HEK293 (cell line): Measurements from ENCODE around the gene SPEF1.

Source experiments
- CTCF ChIA-PET: fragments of 350-600 bp; formaldehyde crosslinking; extraction: SDS; loops from one replicate; lab custom pipeline; 2021; ENCODE audit warnings: antibody characterized with exemption; lab: Yijun Ruan, JAX
- POLR2A ChIA-PET: fragments of 300-600 bp; formaldehyde crosslinking; extraction: SDS; loops from one replicate; lab custom pipeline; 2020; ENCODE audit warnings: antibody characterized with exemption, inconsistent platforms; lab: Yijun Ruan, JAX
- H3K27ac ChIP-seq: fragments of 200-500 bp; sonication (Bioruptor generic); 2 replicates; pipeline ENCODE4 v1.5.1; 2014; ENCODE audit warnings: low read depth, low read length, control low read depth, inconsistent platforms; ENCODE audit errors: extremely low read depth
- H3K36me3 ChIP-seq, 2 experiments: fragments of 200-500 bp in 1 of 2; sonication (Bioruptor generic) in 1 of 2; 1 replicate in 1 of 2; 2 replicates in 1 of 2; pipeline ENCODE4 v1.5.1; 2014 to 2017; ENCODE audit warnings: inconsistent platforms in 2 of 2, low read length in 2 of 2; ENCODE audit not compliant: control insufficient read depth in 2 of 2, insufficient read depth in 1 of 2
- H3K4me1 ChIP-seq: fragments of 200-500 bp; sonication (Bioruptor generic); 2 replicates; pipeline ENCODE4 v1.5.1; 2014; ENCODE audit warnings: mild to moderate bottlenecking, low read length, inconsistent platforms; ENCODE audit not compliant: control insufficient read depth, insufficient read depth
- H3K4me3 ChIP-seq: 2 replicates; pipeline ENCODE4 v1.5.1; 2011; ENCODE audit warnings: low read depth, mild to moderate bottlenecking, control low read depth, low read length, moderate library complexity
- H3K9me3 ChIP-seq: fragments of 200-500 bp; sonication (Bioruptor generic); 2 replicates; pipeline ENCODE4 v1.5.1; 2014; ENCODE audit warnings: low read depth, low read length, inconsistent platforms; ENCODE audit not compliant: control insufficient read depth, insufficient read depth
- GLI4 ChIP-seq: fragments of 450-650 bp; formaldehyde crosslinking; IDR thresholded peaks from 2 replicates; pipeline ENCODE4 v1.5.1; 2016; ENCODE audit warnings: missing biosample characterization, missing genetic modification characterization
- HOXD13 ChIP-seq: sonication (generic); formaldehyde crosslinking; IDR thresholded peaks from 2 replicates; pipeline ENCODE4 v1.8.0; 2022; ENCODE audit warnings: missing genetic modification reagents, borderline replicate concordance
- KLF8 ChIP-seq: fragments of 450-650 bp; formaldehyde crosslinking; IDR thresholded peaks from 2 replicates; pipeline ENCODE4 v1.5.1; 2016; ENCODE audit warnings: missing biosample characterization, missing genetic modification characterization
- ZBTB48 ChIP-seq: fragments of 450-650 bp; formaldehyde crosslinking; IDR thresholded peaks from 2 replicates; pipeline ENCODE4 v1.5.1; 2016; ENCODE audit warnings: missing biosample characterization, missing genetic modification characterization
- ZBTB7A ChIP-seq: fragments of 450-650 bp; formaldehyde crosslinking; IDR thresholded peaks from 2 replicates; pipeline ENCODE4 v1.5.1; 2016; ENCODE audit warnings: low read depth, missing biosample characterization, missing genetic modification characterization
- ZFP41 ChIP-seq: fragments of 450-650 bp; formaldehyde crosslinking; IDR thresholded peaks from 2 replicates; pipeline ENCODE4 v1.5.1; 2016; ENCODE audit warnings: missing biosample characterization, missing genetic modification characterization, borderline replicate concordance
- ZFP69B ChIP-seq: fragments of 450-650 bp; formaldehyde crosslinking; IDR thresholded peaks from 2 replicates; pipeline ENCODE4 v1.5.1; 2016; ENCODE audit warnings: missing biosample characterization, missing genetic modification characterization
- ZNF132 ChIP-seq: fragments of 450-650 bp; formaldehyde crosslinking; IDR thresholded peaks from 2 replicates; pipeline ENCODE4 v1.5.1; 2017; ENCODE audit warnings: missing biosample characterization, missing genetic modification characterization, borderline replicate concordance
- ZNF155 ChIP-seq: fragments of 450-650 bp; formaldehyde crosslinking; IDR thresholded peaks from 2 replicates; pipeline ENCODE4 v1.5.1; 2016; ENCODE audit warnings: missing biosample characterization, missing genetic modification characterization
- ZNF184 ChIP-seq: fragments of 450-650 bp; IDR thresholded peaks from 2 replicates; pipeline ENCODE4 v1.5.1; 2018; ENCODE audit warnings: missing biosample characterization, mild to moderate bottlenecking, missing genetic modification characterization
- ZNF274 ChIP-seq, 2 experiments: fragments of 200-500 bp in 1 of 2; fragments of 450-650 bp in 1 of 2; sonication (Bioruptor generic) in 1 of 2; formaldehyde crosslinking in 1 of 2; IDR thresholded peaks; 2 replicates each; pipeline versions ENCODE4 v1.5.1 to v1.6.1; 2014 to 2016; ENCODE audit warnings: borderline replicate concordance in 1 of 2, inconsistent platforms in 1 of 2, low read length in 1 of 2, missing biosample characterization in 1 of 2, missing genetic modification characterization in 1 of 2
- ZNF48 ChIP-seq: fragments of 450-650 bp; formaldehyde crosslinking; IDR thresholded peaks from 2 replicates; pipeline ENCODE4 v1.5.1; 2016; ENCODE audit warnings: missing biosample characterization, missing genetic modification characterization
- ZNF501 ChIP-seq: fragments of 450-650 bp; formaldehyde crosslinking; IDR thresholded peaks from 2 replicates; pipeline ENCODE4 v1.5.1; 2016; ENCODE audit warnings: missing biosample characterization, missing genetic modification characterization
- ZNF701 ChIP-seq: fragments of 450-650 bp; formaldehyde crosslinking; IDR thresholded peaks from 2 replicates; pipeline ENCODE4 v1.5.1; 2016; ENCODE audit warnings: missing biosample characterization, missing genetic modification characterization
- ZNF792 ChIP-seq: fragments of 450-650 bp; formaldehyde crosslinking; IDR thresholded peaks from 2 replicates; pipeline ENCODE4 v1.5.1; 2016; ENCODE audit warnings: missing biosample characterization, missing genetic modification characterization
- TF ChIP-seq, protein P1 (sequence below): fragments of 450-650 bp; formaldehyde crosslinking; IDR thresholded peaks from 2 replicates; pipeline ENCODE4 v1.5.1; 2016; ENCODE audit warnings: missing biosample characterization, missing genetic modification characterization
- TF ChIP-seq, protein P2 (sequence below): fragments of 450-650 bp; formaldehyde crosslinking; IDR thresholded peaks from 2 replicates; pipeline ENCODE4 v1.5.1; 2016; ENCODE audit warnings: missing biosample characterization, missing genetic modification characterization
- TF ChIP-seq, protein P3 (sequence below): fragments of 450-650 bp; formaldehyde crosslinking; IDR thresholded peaks from 2 replicates; pipeline ENCODE4 v1.5.0; 2017; ENCODE audit warnings: missing biosample characterization, missing genetic modification characterization, borderline replicate concordance

The SPEF1 gene

GRCh38 chr20:3738111-3739053 lies 42.9 kb downstream of the SPEF1 start (continued):
- TF ChIP-seq ZNF701 (no peak), ZBTB7A (tag by site-specific recombination) (no peak), KLF8 (tag by site-specific recombination) (no peak), ZNF48 (tag by site-specific recombination) (no peak), GLI4 (tag by site-specific recombination) (no peak), ZNF792 (tag by site-specific recombination) (no peak), ZNF132 (tag by site-specific recombination) (no peak), ZNF155 (tag by site-specific recombination) (no peak), ZNF501 (tag by site-specific recombination) (no peak), ZNF274 (IDR thresholded peaks at IDR 0.05; ENCODE audit: low read length) (no peak), ZNF274 (tag by site-specific recombination; IDR thresholded peaks at IDR 0.05; ENCODE audit: borderline replicate concordance) (no peak), ZNF184 (no peak), HOXD13 (no peak)
- TF ChIP-seq, protein P1, sequence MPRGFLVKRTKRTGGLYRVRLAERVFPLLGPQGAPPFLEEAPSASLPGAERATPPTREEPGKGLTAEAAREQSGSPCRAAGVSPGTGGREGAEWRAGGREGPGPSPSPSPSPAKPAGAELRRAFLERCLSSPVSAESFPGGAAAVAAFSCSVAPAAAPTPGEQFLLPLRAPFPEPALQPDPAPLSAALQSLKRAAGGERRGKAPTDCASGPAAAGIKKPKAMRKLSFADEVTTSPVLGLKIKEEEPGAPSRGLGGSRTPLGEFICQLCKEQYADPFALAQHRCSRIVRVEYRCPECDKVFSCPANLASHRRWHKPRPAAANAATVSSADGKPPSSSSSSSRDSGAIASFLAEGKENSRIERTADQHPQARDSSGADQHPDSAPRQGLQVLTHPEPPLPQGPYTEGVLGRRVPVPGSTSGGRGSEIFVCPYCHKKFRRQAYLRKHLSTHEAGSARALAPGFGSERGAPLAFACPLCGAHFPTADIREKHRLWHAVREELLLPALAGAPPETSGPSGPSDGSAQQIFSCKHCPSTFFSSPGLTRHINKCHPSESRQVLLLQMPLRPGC (tag by site-specific recombination): no peak
- TF ChIP-seq, protein P2, sequence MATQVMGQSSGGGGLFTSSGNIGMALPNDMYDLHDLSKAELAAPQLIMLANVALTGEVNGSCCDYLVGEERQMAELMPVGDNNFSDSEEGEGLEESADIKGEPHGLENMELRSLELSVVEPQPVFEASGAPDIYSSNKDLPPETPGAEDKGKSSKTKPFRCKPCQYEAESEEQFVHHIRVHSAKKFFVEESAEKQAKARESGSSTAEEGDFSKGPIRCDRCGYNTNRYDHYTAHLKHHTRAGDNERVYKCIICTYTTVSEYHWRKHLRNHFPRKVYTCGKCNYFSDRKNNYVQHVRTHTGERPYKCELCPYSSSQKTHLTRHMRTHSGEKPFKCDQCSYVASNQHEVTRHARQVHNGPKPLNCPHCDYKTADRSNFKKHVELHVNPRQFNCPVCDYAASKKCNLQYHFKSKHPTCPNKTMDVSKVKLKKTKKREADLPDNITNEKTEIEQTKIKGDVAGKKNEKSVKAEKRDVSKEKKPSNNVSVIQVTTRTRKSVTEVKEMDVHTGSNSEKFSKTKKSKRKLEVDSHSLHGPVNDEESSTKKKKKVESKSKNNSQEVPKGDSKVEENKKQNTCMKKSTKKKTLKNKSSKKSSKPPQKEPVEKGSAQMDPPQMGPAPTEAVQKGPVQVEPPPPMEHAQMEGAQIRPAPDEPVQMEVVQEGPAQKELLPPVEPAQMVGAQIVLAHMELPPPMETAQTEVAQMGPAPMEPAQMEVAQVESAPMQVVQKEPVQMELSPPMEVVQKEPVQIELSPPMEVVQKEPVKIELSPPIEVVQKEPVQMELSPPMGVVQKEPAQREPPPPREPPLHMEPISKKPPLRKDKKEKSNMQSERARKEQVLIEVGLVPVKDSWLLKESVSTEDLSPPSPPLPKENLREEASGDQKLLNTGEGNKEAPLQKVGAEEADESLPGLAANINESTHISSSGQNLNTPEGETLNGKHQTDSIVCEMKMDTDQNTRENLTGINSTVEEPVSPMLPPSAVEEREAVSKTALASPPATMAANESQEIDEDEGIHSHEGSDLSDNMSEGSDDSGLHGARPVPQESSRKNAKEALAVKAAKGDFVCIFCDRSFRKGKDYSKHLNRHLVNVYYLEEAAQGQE: no peak

DNA sequence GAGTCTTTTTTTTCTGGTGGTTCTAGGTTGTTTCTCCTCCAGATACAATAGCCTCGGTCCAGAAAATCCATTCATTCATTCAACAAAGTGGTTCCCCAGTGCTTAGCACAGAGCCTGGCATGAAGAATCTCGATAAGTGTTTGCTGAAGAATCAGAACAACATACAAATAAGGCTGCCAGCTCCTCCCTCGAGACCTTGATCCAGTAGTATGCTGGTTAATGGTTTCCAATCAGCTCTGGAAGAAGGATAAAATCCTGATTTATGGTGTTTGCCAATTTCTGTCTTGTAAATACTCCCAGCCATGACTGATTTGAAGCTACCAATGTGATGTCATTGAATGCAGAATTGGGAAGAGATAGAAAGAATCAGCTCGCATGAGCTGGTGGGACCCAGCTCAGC lies 45.5 kb downstream of the SPEF1 start:
- TF ChIP-seq ZFP69B (tag by site-specific recombination): 0 out of 2 replicates have a peak, but pooled peaks have one; percentile 35
- TF ChIP-seq ZFP41: no peak

DNA sequence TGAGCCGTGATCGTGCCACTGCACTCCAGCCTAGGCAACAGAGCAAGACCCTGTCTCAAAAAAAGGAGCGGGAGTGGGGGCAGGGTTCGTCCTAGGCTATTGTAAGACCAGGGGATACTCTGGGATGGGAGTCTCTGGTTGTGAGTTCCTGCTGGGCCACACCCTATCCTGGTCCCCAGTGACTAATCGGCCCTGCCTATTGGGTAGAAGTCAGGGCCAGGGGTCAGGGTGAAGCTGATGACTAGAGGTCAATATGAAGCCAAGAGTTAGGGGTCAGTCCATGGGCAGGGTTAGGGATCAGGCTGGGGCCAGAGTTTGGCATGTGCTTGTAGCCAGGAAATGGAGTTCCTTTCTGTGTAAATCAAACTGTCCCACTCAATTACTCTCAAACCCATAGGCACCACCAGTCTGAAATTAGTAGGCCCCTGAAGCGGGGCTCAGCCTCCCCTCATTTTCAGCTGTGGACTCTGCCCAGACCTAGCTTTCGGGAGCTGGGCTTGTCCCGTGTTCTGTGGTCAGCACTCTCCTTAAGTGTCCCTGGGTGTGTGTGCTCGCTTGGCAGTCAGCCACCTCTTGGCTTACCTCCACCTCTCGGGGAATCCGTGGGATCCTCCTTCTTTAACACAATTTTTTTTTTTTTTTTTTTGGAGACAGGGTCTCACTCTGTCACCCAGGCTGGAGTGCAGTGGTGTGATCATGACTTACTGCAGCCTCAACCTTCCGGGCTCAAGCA lies 47.0 kb downstream of the SPEF1 start:
- no peak overlapping the region for H3K4me3 ChIP-seq
- ChIA-PET CTCF (interaction anchor here (0.5 to 4.9 kb wide), 3 partner anchors 18 to 59 kb away, joined by 3 to 23 read pairs (median 3); no protein-coding TSS in a partner anchor), POLR2A (no interaction called here)
- TF ChIP-seq, protein P3, sequence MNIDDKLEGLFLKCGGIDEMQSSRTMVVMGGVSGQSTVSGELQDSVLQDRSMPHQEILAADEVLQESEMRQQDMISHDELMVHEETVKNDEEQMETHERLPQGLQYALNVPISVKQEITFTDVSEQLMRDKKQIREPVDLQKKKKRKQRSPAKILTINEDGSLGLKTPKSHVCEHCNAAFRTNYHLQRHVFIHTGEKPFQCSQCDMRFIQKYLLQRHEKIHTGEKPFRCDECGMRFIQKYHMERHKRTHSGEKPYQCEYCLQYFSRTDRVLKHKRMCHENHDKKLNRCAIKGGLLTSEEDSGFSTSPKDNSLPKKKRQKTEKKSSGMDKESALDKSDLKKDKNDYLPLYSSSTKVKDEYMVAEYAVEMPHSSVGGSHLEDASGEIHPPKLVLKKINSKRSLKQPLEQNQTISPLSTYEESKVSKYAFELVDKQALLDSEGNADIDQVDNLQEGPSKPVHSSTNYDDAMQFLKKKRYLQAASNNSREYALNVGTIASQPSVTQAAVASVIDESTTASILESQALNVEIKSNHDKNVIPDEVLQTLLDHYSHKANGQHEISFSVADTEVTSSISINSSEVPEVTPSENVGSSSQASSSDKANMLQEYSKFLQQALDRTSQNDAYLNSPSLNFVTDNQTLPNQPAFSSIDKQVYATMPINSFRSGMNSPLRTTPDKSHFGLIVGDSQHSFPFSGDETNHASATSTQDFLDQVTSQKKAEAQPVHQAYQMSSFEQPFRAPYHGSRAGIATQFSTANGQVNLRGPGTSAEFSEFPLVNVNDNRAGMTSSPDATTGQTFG (tag by site-specific recombination): no peak
- TF ChIP-seq ZBTB48: peak; percentile 59; the same call in 1 of the 2 replicates
- no peaks in the 10 kb centered on the region for H3K36me3 ChIP-seq
- peaks cover 10% of the 10 kb centered on the region; the same call in 1 of the 2 replicates for H3K4me1 ChIP-seq
- no peak overlapping the region for H3K27ac ChIP-seq
- no peaks in the 10 kb centered on the region for H3K9me3 ChIP-seq

More for the DNA sequence above, 45.5 kb downstream of the SPEF1 start:
- peaks cover 10% of the 10 kb centered on the region; the same call in 1 of the 2 replicates for H3K4me1 ChIP-seq
- POLR2A ChIA-PET: interaction anchor here (1.0 kb wide), 1 partner anchor 61 kb away, joined by 3 read pairs; the partner anchor contains the start of gene CDC25B
- no peaks in the 10 kb centered on the region for H3K36me3 ChIP-seq
- no peaks in the 10 kb centered on the region for H3K9me3 ChIP-seq
- CTCF ChIA-PET: interaction anchor here (0.6 to 4.9 kb wide), 4 partner anchors 9 to 25 kb away, joined by 4 to 23 read pairs (median 14); no protein-coding TSS in a partner anchor
- no peak overlapping the region for H3K4me3 ChIP-seq
- H3K27ac ChIP-seq: no peak overlapping the region
